Mesenteric fat pad (tissue), 1 donor: ENCODE data around the gene TCEAL3. TPM values are rescaled to one million over a fixed set of nuclear protein-coding genes. Genes with fewer than 3 reads are reported as not detected.

Experiments
- total RNA-seq: library from RNA; stranded (reverse); fragmentation: NEBNext Ultra II Directional; extraction: Animal tissue kit (Norgen Biotek cat#: 25700); gene quantifications from one replicate; pipeline ENCODE4 v1.2.1, GENCODE V29; 2021
- donor health status: DM: yes; HTN: yes; CAD: no.

TCEAL3 gene
- total RNA-seq, 1 donor from 2014 or later = 21.4 TPM

Other genes with a start within 250 kb of the TCEAL3 start
- gene BEX3, start 231.4 kb upstream of the TCEAL3 start, total RNA-seq = 63.9 TPM
- not detected for gene RAB40A, start 88.5 kb upstream of the TCEAL3 start, total RNA-seq
- gene TCEAL4, start 22.4 kb upstream of the TCEAL3 start, total RNA-seq = 68.1 TPM
- gene TCEAL1, start 21.0 kb downstream of the TCEAL3 start, total RNA-seq = 22.3 TPM
- 268 TPM for gene MORF4L2, start 78.7 kb downstream of the TCEAL3 start, total RNA-seq
- gene TMEM31, start 102.9 kb downstream of the TCEAL3 start, total RNA-seq = not detected
- 0.26 TPM for gene PLP1, start 168.9 kb downstream of the TCEAL3 start, total RNA-seq
- 0.74 TPM for gene RAB9B, start 224.3 kb downstream of the TCEAL3 start, total RNA-seq